Measurements from ENCODE around the gene ARCN1.
"Not testable (repeated sequence)": the region's sequence is repeated elsewhere in the genome, so short reads cannot be mapped to it uniquely, and the experiment has no call there.

The ARCN1 gene

GRCh38 chr11:118594984-118595383, 22.8 kb downstream of the ARCN1 start:
- H3K4me3 ChIP-seq (ENCODE audit: low read length) = not testable (repeated sequence)
- peak; percentile 60 for DNase-seq (ENCODE audit: low read depth)
- peak; percentile 63 for TF ChIP-seq CTCF (conservative IDR thresholded peaks at IDR 0.05; ENCODE audit: low read length)

GRCh38 chr11:118596224-118597146, 24.3 kb downstream of the ARCN1 start:
- no peak overlapping the region for H3K4me3 ChIP-seq (ENCODE audit: low read length)
- TF ChIP-seq CTCF (conservative IDR thresholded peaks at IDR 0.05; ENCODE audit: low read length) = no peak
- DNase-seq (ENCODE audit: low read depth) = no peak

GRCh38 chr11:118597556-118597955, 25.3 kb downstream of the ARCN1 start:
- DNase-seq (ENCODE audit: low read depth) = no peak
- H3K4me3 ChIP-seq (ENCODE audit: low read length) = no peak overlapping the region
- no peak for TF ChIP-seq CTCF (conservative IDR thresholded peaks at IDR 0.05; ENCODE audit: low read length)

GRCh38 chr11:118602331-118602730, 30.1 kb downstream of the ARCN1 start:
- no peak for DNase-seq (ENCODE audit: low read depth)
- no peak for TF ChIP-seq CTCF (conservative IDR thresholded peaks at IDR 0.05; ENCODE audit: low read length)
- no peak overlapping the region for H3K4me3 ChIP-seq (ENCODE audit: low read length)

GRCh38 chr11:118603709-118604108, 31.5 kb downstream of the ARCN1 start:
- not testable (repeated sequence) for DNase-seq (ENCODE audit: low read depth); H3K4me3 ChIP-seq (ENCODE audit: low read length)

GRCh38 chr11:118604566-118604965, 32.4 kb downstream of the ARCN1 start:
- DNase-seq (ENCODE audit: low read depth) = no peak
- TF ChIP-seq CTCF (conservative IDR thresholded peaks at IDR 0.05; ENCODE audit: low read length) = no peak
- H3K4me3 ChIP-seq (ENCODE audit: low read length) = no peak overlapping the region

GRCh38 chr11:118605116-118605867, 33.1 kb downstream of the ARCN1 start:
- peak overlapping the region; percentile 5 for H3K4me3 ChIP-seq (ENCODE audit: low read length)
- DNase-seq (ENCODE audit: low read depth) = peak; percentile 94
- TF ChIP-seq CTCF (conservative IDR thresholded peaks at IDR 0.05; ENCODE audit: low read length) = no peak

Measured in AG10803 (cell line).